K562 (cell line): ENCODE data around the gene PSRC1. TPM values are rescaled to one million over a fixed set of nuclear protein-coding genes. Genes with fewer than 3 reads are reported as not detected.

Experiments used
- ATF2 ChIP-seq: sonication (generic); formaldehyde crosslinking; IDR thresholded peaks from 2 replicates; pipeline ENCODE4 v1.8.1; 2022; ENCODE audit warnings: missing genetic modification reagents
- BCL6 ChIP-seq: fragments of 250-450 bp; sonication (Bioruptor Pico); IDR thresholded peaks from 2 replicates; pipeline ENCODE4 v1.4.0; 2020
- C11orf30 ChIP-seq: fragments of 450-650 bp; IDR thresholded peaks from 2 replicates; pipeline ENCODE4 v1.6.1; 2016; ENCODE audit warnings: low read depth, mild to moderate bottlenecking
- CCNT2 ChIP-seq: IDR thresholded peaks from 2 replicates; pipeline ENCODE4 v1.6.1; 2011; ENCODE audit warnings: borderline replicate concordance, low read depth, mild to moderate bottlenecking, moderate library complexity, mixed read lengths, low read length; ENCODE audit not compliant: insufficient read length; ENCODE audit errors: extremely low read depth
- CTCFL ChIP-seq: IDR thresholded peaks from 2 replicates; pipeline ENCODE4 v1.6.1; 2011; ENCODE audit warnings: borderline replicate concordance, low read depth, mild to moderate bottlenecking, moderate library complexity, low read length; ENCODE audit not compliant: insufficient read depth, poor library complexity, severe bottlenecking
- E2F8 ChIP-seq: fragments of 450-650 bp; IDR thresholded peaks from 2 replicates; pipeline ENCODE4 v1.7.1; 2018; ENCODE audit warnings: mild to moderate bottlenecking, low read depth; ENCODE audit not compliant: partially characterized antibody
- ELF1 ChIP-seq: fragments of 200-800 bp; sonication (Bioruptor generic); IDR thresholded peaks from 2 replicates; pipeline ENCODE4 v1.6.1; 2016; ENCODE audit warnings: missing genetic modification characterization, missing compliant biosample characterization
- LCOR ChIP-seq: sonication (generic); formaldehyde crosslinking; IDR thresholded peaks from 2 replicates; pipeline ENCODE4 v1.8.0; 2022; ENCODE audit warnings: mild to moderate bottlenecking, missing genetic modification reagents
- NFXL1 ChIP-seq: fragments of 450-650 bp; formaldehyde crosslinking; IDR thresholded peaks from 2 replicates; pipeline ENCODE4 v1.4.0; 2021; ENCODE audit warnings: mild to moderate bottlenecking
- OTX1 ChIP-seq: fragments of 450-650 bp; formaldehyde crosslinking; IDR thresholded peaks from 2 replicates; pipeline ENCODE4 v1.4.0; 2022; ENCODE audit warnings: mild to moderate bottlenecking
- PTBP1 ChIP-seq: fragments of 200-400 bp; formaldehyde crosslinking; IDR thresholded peaks from 2 replicates; pipeline ENCODE4 v1.6.1; 2017; ENCODE audit warnings: low read depth, low read length
- SAFB ChIP-seq: fragments of 200-400 bp; formaldehyde crosslinking; IDR thresholded peaks from 2 replicates; pipeline ENCODE4 v1.6.1; 2017; ENCODE audit warnings: low read depth, low read length, borderline replicate concordance
- SMAD1 ChIP-seq: fragments of 150-350 bp; IDR thresholded peaks from 2 replicates; pipeline ENCODE4 v1.6.1; 2014; ENCODE audit warnings: low read length, low read depth; ENCODE audit not compliant: partially characterized antibody
- TAF7 ChIP-seq: fragments of 450-650 bp; IDR thresholded peaks from 2 replicates; pipeline ENCODE4 v1.6.1; 2016; ENCODE audit warnings: missing genetic modification characterization, missing compliant biosample characterization
- TCF15 ChIP-seq: fragments of 250-450 bp; sonication (Bioruptor Pico); IDR thresholded peaks from 2 replicates; pipeline ENCODE4 v1.8.0; 2022; ENCODE audit warnings: moderate library complexity, mild to moderate bottlenecking, inconsistent platforms
- TCF7 ChIP-seq: sonication (generic); IDR thresholded peaks from 2 replicates; pipeline ENCODE4 v1.6.1; 2016; ENCODE audit warnings: antibody characterized with exemption, borderline replicate concordance
- ZFP91 ChIP-seq: sonication (generic); formaldehyde crosslinking; IDR thresholded peaks from 2 replicates; pipeline ENCODE4 v1.8.0; 2022; ENCODE audit warnings: mild to moderate bottlenecking, missing genetic modification reagents
- ZNF41 ChIP-seq: fragments of 250-450 bp; sonication (Bioruptor Pico); conservative IDR thresholded peaks from 2 replicates; pipeline ENCODE4 v1.4.0; 2020; ENCODE audit warnings: mild to moderate bottlenecking
- polyA plus RNA-seq, 8 experiments: library from polyadenylated mRNA; depleted of rRNA in 4 of 8; stranded (reverse) in 5 of 8; unstranded in 3 of 8; fragments of >200 nt; fragmentation: Nextera tagmentation in 2 of 8; fragmentation: Illumina TruSeq in 1 of 8; extraction: Ambion mirVana in 2 of 8; extraction: Trizol in 1 of 8; gene quantifications; 2 replicates each; pipeline versions ENCODE4 v1.2.1 to v1.2.3, GENCODE V29; 2011 to 2014; ENCODE audit warnings: inconsistent platforms in 1 of 8, missing spikeins in 1 of 8
- total RNA-seq, 7 experiments: library from RNA; depleted of rRNA in 6 of 7; stranded (reverse); fragments of >200 nt in 6 of 7; fragmentation: Illumina TruSeq in 2 of 7; extraction: Trizol in 2 of 7; gene quantifications; 2 replicates each; pipeline versions ENCODE4 v1.2.1 to v1.2.3, GENCODE V29; 2011 to 2021; ENCODE audit warnings: low replicate concordance in 1 of 7

The PSRC1 gene
- total and polyA plus RNA-seq, 9 of the 15 experiments (the other 6 are each of a cell fraction or from before 2014, with no cell fraction given), result 6.5 to 65.2 (median 39.3) TPM

- TF ChIP-seq E2F8 (peak; percentile 47), OTX1 (no peak), CCNT2 (peak; percentile 32), NFXL1 (no peak), LCOR (CRISPR knock-in tag) (no peak), SAFB (no peak), TCF15 (CRISPR knock-in tag) (no peak), TAF7 (tag) (no peak), PTBP1 (no peak), C11orf30 (no peak), CTCFL (no peak), ELF1 (tag) (no peak), ATF2 (CRISPR knock-in tag) (no peak), ZNF41 (CRISPR knock-in tag) (0 out of 2 replicates have a peak, but pooled peaks have one; percentile 23), TCF7 (no peak), ZFP91 (CRISPR knock-in tag) (no peak), SMAD1 (peak; percentile 16), BCL6 (CRISPR knock-in tag) (no peak)
Observed at GRCh38 chr1:109240158-109241152, 42.5 kb downstream of the PSRC1 start (continued).
